ENCODE data around the gene MRAP.

The MRAP gene

DNA sequence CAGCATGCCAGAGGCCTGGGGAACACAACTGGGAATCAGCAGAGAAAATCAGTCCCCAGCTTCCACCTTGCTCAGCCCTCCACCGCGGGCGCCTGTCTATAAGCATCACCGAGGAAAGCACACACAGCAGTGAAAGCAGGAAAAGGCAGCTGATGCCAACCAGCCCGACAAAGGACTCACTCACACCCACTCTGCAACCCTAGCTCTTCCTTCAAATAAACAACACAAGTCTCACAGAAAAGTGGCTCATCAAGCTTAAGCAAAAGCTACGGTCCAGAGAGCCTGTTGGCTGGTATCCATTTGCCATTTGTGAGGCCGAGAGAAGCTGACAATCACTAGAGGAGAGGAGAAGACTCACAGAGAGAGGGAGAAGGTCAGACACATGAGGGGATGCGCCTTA, 27.1 kb downstream of the MRAP start:
- no peak for FAIRE-seq

DNA sequence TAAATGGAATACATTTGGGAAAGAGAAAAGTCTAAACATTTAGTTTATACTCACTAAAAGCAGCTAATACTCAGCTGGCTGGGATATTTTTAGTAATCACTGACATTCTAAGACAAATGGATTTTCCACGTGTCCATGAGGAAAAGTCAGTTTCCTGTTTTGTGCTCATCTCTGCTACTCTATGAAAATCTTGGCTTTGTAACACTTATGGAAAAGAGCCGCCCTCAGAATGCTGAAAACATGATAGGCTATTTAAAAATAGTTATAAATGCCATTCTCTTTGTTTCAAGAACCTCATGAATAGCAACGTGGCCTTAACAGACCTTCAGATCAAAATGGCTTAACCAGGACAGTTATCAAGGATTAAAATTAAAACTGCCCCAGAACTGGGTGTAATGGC, 29.9 kb downstream of the MRAP start:
- FAIRE-seq = no peak

GRCh38 chr21:32329331-32329730, 30.7 kb downstream of the MRAP start:
- no peak for FAIRE-seq

- no peak for FAIRE-seq
Observed at GRCh38 chr21:32329776-32330175, 31.1 kb downstream of the MRAP start.

DNA sequence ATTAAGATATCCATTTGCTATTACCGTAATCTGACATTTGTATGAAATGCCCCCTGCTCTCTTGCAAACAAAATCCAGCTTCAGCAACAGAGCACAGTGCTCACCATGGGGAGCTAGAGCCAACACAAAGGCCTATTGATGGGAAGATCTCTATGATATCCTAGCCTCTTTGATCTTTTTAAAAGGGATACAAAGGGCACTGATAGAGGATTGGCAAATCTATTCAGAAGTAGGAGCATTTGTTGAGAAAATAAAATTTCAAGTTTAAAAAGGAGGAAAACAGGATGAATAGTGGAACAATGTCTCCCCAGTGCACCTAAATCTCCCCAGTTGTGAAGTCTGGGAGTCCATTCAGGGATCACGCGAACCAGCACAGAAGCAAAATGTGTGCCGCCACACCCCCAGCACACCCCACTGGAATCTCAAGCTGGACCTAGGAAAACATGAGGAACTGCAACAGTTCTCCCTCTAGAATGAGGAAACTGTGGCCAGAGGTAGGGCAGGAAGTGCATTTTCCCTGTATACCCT, 32.2 kb downstream of the MRAP start:
- no peak for FAIRE-seq

GRCh38 chr21:32331444-32332305, 33.0 kb downstream of the MRAP start:
- no peak for FAIRE-seq

DNA sequence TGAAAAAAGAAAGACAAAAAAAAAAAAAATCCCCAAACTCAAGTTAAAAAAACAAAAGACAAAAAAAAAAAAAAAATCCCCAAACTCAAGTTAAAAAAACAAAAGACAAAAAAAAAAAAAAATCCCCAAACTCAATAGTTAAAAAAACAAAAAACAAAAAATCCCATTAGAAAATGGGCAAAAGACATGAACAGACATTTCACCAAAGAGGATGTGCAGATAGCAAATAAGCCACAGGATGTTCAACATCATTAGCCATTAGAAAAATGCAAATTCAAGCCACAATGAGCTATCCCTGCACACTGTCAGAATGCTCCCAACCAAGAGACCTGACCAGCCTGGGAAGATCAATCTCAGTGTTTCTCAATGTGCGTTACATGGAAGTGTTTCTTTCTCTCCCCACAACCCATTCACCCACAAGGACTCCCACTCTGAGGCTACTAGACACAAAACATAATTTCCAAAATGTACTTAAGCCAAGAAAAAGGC, 33.9 kb downstream of the MRAP start:
- FAIRE-seq = peak; percentile 98

DNA sequence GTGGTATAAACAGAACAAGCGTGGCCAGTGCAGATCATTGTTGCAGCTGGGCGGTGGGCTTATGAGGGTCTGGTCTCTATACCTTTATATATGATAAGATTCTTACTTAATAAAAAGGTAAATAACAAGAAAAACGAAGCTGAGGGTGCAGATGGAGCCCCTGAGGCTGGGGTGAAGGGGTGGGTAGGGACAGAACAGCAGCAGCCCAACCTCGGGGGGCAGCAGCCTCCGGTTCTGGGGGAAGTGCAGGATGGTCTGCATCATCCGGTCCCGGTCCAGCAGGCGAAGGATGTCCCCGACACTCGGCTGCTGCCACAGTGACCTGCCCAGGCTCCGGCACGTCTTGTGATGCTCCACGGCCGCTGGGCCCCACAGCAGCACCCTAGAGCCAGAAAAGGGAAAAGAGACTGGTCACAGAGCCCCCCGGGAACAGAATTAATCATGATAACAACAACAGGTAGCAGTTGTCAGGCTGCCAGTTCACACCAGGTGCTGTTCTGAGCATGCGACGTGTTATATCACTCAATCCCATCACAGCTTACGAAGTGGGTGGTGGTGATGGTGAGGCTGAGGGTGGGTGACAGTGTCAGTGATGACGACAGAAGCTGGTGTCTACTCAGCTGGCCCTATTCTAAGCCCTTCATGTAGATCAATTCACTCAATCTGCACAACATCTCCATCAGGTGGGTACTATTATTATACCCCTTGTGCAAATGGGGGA, 35.5 kb downstream of the MRAP start:
- FAIRE-seq = no peak

- FAIRE-seq = no peak
Observed at GRCh38 chr21:32334980-32335531, 36.4 kb downstream of the MRAP start.

DNA sequence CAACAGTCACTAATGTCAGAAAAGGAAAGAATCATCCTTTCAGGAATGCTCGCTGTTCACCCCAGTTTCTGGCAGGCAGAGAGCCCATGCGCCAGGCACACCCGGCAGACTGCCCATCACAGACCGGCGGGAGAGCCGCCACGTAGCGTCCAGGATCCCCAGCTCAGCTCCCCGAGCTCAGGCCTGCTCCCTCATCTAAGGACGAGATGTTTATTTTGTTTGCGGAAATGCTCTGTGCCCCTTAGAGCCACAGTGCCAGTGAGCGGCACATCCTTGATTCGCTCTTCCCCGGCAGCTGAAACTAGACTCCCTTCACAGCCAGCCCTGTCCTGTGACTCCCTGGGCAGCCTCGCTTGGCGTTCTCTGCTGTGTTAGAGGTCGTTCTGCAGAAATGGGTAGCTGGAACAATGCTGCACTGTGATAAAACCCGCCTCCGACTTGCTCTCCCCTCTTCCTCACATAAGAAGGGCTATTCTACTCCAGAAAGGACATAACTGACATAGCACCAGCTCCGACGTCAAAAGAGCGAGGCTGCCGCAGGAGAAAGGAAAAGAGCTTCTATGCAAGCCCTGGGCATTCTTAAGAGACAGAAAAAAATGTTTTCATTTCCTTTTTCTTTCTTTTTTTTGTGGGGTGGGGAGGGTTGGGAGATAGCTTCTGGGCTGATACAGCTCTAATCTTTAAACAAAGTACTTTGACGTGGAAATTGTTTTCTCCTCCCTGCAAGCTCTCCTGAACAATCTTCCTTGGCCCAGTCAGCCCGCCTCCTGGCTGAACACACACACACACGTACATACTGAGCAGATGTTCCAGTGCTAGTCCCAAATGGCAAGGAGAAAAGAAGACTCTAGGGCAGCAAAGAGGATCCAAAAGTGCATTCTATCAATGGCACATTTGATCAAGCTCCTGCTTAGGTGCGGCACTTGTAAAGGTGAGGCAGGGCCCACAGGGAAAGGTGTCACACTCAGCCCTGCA, 37.2 kb downstream of the MRAP start:
- FAIRE-seq = no peak

DNA sequence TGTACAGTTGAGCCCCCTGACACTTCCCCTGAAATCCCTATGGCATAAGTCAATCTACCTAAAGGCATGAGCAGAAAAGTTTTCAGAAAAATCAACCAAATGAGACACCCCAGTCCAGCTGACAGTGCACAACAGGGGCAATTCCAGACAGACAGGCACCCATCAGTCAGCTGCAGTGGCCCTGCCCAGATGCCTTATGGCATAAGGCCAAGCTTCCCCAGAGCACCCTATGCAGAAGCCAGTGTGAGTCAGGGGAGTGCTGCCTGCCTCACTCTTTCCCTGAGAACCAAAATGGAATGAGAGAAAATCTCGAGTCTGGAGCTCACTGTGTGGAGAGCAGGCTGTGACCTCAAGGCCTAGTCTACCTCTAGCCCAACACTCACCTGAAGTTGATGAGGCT, 38.1 kb downstream of the MRAP start:
- no peak for FAIRE-seq

GRCh38 chr21:32337206-32337605, 38.6 kb downstream of the MRAP start:
- FAIRE-seq = no peak

- FAIRE-seq = no peak
Observed at GRCh38 chr21:32338209-32338921, 39.7 kb downstream of the MRAP start.

GRCh38 chr21:32340863-32341848, 42.5 kb downstream of the MRAP start:
- FAIRE-seq = no peak

- FAIRE-seq = no peak
Observed at GRCh38 chr21:32346951-32347350, 48.3 kb downstream of the MRAP start.

GRCh38 chr21:32347351-32347750, 48.7 kb downstream of the MRAP start:
- FAIRE-seq = no peak

DNA sequence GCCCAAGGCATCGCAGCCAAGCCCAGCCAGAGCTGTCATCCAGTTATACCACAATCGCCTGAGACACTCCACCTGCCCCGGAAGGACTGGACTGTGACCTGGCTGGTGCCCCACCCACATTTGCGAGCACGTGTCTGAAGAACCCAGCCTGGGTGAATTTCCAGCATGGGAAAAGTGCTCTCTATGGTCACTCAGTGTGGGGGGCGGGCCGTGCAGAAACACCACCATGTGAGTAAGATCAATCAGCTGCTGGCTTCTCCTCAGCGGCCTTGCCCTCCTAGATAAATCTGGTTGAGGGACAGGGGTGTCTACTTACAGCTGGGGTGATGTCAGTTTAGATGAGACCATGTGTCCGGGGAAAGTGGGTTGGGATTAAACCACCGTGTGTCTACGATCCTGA, 49.3 kb downstream of the MRAP start:
- FAIRE-seq = no peak

- no peak for FAIRE-seq
Observed at GRCh38 chr21:32348604-32349332, 50.1 kb downstream of the MRAP start.

GRCh38 chr21:32349333-32349944, 50.8 kb downstream of the MRAP start:
- no peak for FAIRE-seq

All from colon (tissue), 2 donors.